GM18873 (cell line): ENCODE data around the gene FBXL12.
"Not testable (repeated sequence)": the region's sequence is repeated elsewhere in the genome, so short reads cannot be mapped to it uniquely, and the experiment has no call there.

Experiments
- ATAC-seq: cut with Tn5 transposase; IDR thresholded peaks from one replicate; pipeline ENCODE4 v1.9.1; 2021; ENCODE audit warnings: mild to moderate bottlenecking, moderate library complexity, moderate number of reproducible peaks; ENCODE audit not compliant: unreplicated experiment, low FRiP score

Gene FBXL12

GRCh38 chr19:9839415-9839814 is 20.5 kb upstream of the FBXL12 start:
- ATAC-seq, result no peak

GRCh38 chr19:9838324-9838723 is 19.4 kb upstream of the FBXL12 start:
- no peak for ATAC-seq

GRCh38 chr19:9836021-9836420 is 17.1 kb upstream of the FBXL12 start:
- ATAC-seq, result no peak

- peak; percentile 10 for ATAC-seq
These were observed 16.6 kb upstream of the FBXL12 start for GRCh38 chr19:9835507-9835949.

GRCh38 chr19:9834726-9835506 is 16.0 kb upstream of the FBXL12 start, which contains the start of gene PIN1:
TSS of gene PIN1 (plus strand) at chr19:9835318. CDS start at chr19:9835345, 27 bp downstream.
- peak; percentile 90 for ATAC-seq

GRCh38 chr19:9834307-9834725 is 15.4 kb upstream of the FBXL12 start:
- no peak for ATAC-seq

- no peak for ATAC-seq
These were observed 9.7 kb upstream of the FBXL12 start for GRCh38 chr19:9828551-9829063.

- ATAC-seq, result peak; percentile 86
These were observed 8.7 kb upstream of the FBXL12 start, which contains the start of gene UBL5 for GRCh38 chr19:9827289-9828238. TSS of gene UBL5 (plus strand) at chr19:9827918. CDS start at chr19:9828338, 420 bp downstream.

- ATAC-seq, result no peak
These were observed 4.9 kb upstream of the FBXL12 start for GRCh38 chr19:9823816-9824215.

GRCh38 chr19:9820034-9820433 is 1.2 kb upstream of the FBXL12 start:
- not testable (repeated sequence) for ATAC-seq

- no peak for ATAC-seq
These were observed 674 bp upstream of the FBXL12 start for GRCh38 chr19:9819596-9819909.

GRCh38 chr19:9818175-9818733 is 625 bp downstream of the FBXL12 start:
- ATAC-seq, result no peak

- no peak for ATAC-seq
These were observed 7.7 kb downstream of the FBXL12 start for GRCh38 chr19:9811139-9811538.

- no peak for ATAC-seq
These were observed 9.7 kb downstream of the FBXL12 start for GRCh38 chr19:9808855-9809824.

GRCh38 chr19:9806803-9807202 is 12.1 kb downstream of the FBXL12 start:
- no peak for ATAC-seq

GRCh38 chr19:9801976-9802375 is 16.9 kb downstream of the FBXL12 start:
- no peak for ATAC-seq

GRCh38 chr19:9799162-9799561 is 19.7 kb downstream of the FBXL12 start:
- ATAC-seq, result no peak

GRCh38 chr19:9797871-9798270 is 21.0 kb downstream of the FBXL12 start:
- no peak for ATAC-seq

GRCh38 chr19:9796113-9796773 is 22.6 kb downstream of the FBXL12 start:
- peak; percentile 49 for ATAC-seq
